ENCODE results near the gene SNRNP27. TPM values are rescaled to one million over a fixed set of nuclear protein-coding genes. Genes with fewer than 3 reads are reported as not detected.
"Not testable (repeated sequence)": the region's sequence is repeated elsewhere in the genome, so short reads cannot be mapped to it uniquely, and the experiment has no call there.

SNRNP27 gene, protein sequence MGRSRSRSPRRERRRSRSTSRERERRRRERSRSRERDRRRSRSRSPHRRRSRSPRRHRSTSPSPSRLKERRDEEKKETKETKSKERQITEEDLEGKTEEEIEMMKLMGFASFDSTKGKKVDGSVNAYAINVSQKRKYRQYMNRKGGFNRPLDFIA
- 34.8 TPM for total RNA-seq

DNA sequence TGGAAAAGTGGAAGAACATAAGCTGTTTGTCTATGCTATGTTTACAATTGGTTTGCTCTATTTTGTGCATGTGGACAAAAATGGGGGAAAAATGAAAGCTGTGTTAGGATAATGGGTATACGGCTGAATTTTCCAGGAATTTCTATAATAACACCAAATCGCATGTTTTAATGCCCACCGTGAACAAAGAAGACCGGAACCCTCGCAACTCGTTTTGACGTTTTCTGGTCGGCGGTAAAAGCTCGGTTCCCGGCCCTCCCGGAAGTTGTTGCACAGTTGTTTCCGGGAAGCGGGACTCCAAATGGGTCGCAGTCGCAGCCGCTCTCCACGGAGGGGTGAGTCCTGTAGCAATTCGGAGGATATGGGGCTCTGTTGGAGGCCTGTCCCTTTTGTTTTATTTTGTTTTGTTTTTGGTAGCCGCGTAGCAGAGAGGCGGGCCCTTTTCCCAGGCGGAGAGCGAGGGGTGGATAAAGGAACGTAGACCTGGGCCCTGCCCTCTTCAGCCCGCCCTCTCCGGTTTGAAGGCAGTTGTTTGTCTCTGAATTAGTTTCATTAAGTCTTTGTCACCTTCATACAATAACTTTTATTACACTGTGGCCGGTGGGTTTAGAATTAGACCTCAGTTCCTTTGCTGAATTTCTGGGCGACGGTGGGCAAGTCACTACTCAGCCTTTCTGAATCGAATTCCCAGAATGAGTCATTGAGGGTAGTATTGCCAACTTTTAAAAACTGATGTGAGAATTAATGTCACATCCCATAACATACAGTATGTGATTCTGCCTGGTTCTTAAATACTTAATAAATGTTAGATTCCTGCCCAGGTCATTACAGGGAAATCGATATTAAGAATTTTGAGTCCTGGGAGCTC, at the start of gene SNRNP27:
SNRNP27 (plus strand) TSS at position 273 of the 868 bp plus-strand sequence; CDS start at position 302, 29 bp downstream.
- peak; percentile 86 for DNase-seq (ENCODE audit: low spot score)

DNA sequence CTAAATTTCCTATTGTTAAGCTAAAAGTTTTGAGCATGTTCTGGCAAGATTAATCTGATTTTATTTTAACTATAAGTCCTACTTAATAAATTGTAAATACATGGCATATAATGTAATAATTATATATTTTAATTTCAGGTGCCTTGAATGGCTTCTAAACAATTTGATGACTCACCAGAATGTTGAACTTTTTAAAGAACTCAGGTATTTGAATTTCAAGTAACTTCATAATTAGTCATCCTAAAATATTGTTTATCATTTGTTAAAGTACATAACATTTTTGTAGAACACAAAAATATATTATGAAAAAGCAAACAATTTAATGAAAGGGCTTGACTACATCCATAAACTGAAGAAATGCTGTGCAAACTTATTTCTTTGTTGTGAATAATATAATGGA, 49.8 kb upstream of the SNRNP27 start:
- no peak for DNase-seq (ENCODE audit: low spot score)

DNA sequence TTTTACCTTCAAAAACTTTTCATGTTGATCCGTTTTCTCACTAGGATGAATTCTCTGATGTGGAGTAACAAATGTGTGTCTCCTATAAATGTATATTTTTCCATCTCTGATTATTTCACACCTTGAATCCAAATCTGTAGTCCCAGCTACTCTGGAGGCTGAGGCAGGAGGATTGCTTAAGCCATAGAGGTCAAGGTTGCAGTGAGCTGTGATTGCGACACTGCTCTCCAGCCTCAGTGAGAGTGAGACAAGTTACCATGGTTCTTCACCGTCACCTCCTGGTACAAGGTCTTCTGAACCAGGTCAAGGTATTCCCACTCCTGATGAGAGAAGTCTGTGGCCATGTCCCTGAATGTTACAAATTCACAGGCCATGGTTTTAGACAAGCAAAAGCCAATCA, 49.2 kb upstream of the SNRNP27 start:
- no peak for DNase-seq (ENCODE audit: low spot score)

DNA sequence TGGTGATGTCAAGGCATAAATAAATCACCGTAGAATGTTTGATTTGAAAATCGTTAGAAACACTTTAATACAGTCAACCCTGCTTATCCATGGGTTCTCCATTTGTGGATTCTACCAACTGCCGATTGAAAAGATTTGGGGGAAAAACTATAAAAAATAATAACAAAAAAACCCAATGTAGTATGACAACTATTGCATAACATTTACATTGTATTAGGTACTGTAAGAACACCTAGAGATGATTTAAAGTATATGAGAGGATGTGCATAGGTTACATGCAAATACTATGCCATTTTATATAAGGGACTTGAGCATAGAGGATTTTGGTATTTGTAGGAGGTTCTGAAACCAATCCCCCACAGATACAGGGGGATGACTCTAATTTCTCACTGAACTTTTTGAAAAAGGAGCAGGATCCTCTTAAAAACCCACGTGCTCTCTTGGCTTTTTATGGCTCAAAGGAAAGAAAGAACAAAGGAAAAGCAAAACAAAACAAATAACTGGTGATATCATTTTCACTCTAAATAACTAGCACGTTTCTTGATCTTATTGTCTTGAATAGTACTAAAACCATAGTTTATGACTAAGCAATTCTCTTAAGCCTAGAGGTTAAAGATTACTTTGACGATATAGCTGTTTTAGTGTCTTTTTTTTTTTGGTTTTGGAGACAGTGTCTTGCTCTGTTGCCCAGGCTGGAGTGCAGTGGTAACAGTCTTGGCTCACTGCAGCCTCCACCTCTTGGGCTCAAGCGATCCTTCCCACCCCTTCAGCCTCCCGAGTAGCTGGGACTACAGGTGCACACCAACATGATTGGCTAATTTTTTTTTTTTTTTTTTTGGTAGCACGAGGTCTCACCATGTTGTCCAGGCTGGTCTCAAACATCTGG, 47.3 kb upstream of the SNRNP27 start:
- DNase-seq (ENCODE audit: low spot score) = no peak

DNA sequence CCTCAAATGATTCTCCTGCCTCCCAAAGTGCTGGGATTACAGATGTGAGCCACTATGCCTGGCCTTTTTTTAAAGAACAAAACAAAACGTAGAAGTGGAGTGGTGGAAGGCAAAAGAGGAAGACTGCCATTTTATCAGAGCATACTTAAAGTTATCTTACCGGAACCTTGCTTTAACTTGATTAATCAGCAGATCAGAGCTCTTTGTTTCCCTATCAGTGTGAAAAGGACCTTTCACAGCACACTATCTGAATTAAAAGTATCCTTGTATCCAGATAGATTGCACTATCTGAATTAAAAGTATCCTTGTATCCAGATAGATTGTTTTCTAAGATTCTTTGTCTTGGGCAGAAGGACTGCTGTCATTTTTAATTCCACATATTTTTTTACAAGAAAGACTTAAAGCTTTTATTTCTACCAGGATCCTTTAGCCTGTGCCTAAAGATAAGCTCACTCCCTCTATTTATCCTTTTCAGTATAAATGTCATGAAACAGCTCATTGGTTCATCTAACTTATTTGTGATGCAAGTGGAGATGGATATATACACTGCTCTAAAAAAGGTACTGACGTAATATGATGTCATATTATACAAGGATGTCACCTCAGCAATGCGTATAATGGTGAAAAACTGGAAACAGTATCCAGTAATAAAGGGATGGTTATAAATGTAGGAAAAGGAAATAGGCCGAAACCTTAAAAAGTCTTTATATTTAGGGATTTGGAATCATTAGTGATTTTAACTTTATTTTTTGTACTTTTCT, 46.5 kb upstream of the SNRNP27 start:
- DNase-seq (ENCODE audit: low spot score) = no peak

DNA sequence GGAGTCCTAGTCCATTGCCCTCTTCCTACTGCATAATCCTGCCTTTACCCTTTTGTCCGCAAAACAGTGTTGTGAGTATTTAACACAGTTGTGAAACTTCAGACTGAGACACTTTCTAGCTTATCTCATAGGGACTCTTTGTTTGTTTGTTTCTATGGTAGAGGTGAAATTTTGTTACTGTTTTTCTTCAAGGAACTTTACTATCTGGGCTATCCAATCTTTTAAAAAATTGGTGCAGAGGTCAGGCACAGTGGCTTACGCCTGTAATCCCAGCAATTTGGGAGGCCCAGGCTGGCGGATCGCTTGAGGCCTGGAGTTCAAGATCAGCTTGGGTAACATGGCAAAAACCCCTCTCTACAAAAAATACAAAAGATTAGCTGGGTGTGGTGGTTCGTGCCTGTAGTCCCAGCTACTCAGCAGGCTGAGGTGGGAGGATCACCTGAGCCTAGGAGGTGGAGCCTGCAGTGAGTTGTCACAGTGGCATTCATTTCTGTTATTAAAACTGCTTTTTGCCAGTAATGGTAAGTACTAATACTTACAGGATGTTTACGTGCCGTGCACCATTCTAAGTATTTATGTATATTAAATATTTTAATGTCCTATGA, 45.5 kb upstream of the SNRNP27 start:
- no peak for DNase-seq (ENCODE audit: low spot score)

DNA sequence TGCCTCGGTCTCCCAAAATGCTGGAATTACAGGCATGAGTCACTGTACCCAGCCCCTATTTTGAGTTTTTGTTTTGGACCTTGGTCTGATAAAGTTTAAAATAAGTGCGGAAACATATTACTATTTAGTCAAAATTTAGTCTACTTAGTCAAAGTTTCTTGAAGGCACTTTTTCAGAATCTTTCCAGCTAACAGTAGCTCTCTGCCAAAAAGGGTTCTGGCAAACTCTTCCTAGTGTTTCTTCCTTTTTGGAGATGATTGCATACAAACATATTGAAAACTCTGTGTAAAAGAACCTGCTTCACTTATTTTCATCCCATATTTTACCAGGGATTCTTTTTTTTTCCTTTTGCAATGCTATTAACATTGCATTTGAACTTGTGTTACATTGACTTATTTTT, 35.5 kb upstream of the SNRNP27 start:
- no peak for DNase-seq (ENCODE audit: low spot score)

DNA sequence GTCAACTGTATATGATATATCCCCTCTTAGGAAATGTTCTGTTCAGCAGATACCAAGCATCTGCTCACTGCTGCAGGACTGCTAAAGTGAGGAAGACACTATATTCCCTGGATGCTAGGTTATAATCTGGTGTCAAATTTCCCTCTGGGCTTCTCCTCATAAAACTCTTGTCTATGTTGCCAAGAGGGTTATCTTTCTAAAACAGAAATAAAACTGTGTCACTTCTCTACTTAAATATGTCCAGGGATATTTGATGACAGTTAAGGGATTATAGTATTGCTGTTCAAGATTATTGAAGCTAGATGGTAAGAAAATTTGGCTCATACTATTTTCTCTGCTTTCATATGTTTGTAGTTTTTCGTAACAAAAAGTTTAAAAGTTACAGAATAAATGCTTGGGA, 30.5 kb upstream of the SNRNP27 start:
- DNase-seq (ENCODE audit: low spot score) = no peak

DNA sequence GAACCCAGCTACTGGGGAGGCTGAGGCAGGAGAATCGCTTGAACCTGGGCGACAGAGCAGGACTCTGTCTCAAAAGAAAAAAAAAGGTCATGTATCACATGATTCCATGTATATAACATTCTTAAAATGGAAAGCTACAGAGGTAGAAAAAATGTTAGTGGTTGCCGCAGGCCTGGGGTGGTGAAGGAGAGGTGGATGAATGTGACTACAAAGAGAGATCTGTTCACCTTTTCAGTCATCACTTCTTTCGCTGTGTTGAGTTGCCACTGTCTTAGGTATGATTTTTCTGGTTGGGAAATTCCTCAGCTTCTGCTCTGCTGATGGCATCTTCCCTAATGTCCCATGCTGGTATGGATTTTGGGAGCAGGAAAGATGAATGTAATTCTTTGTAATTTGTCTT, 5.3 kb upstream of the SNRNP27 start:
- DNase-seq (ENCODE audit: low spot score) = no peak

DNA sequence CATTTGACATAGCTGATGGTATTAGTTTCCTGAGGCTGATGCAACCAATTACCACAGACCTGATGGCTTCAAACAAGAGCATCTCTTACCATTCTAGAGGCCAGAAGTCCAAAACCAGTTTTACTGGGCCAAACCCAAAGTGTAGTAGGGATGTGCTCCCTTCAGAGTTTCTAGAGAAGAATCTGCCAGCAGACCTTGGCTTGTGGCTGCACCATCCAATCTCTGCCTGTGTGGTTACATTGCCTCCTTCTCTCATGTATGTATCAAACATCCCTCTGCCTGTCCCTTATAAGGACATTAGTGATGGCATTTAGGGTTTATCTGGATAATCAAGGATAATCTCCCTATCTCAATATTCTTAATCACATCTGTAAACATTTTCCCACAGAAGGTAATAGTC, 4.5 kb upstream of the SNRNP27 start:
- DNase-seq (ENCODE audit: low spot score) = no peak

DNA sequence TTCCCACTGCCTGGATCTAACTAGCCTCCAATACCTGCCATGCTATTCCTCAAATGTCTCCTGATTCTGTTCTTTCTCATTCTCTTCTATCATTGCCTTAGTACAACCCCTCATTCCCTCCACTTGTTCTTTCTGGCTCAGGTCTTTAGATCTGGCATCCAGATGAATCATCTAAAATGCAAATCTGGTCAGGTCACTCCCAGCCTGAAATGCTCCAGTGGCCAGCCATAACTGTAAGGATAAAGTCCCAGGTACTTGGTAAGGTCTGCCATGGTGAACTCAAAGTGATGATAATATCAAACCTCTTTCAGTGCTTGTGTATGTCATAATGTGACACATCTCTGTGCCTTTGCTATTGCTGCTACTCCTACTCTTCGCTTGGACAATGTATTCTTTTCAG, 2.9 kb upstream of the SNRNP27 start:
- DNase-seq (ENCODE audit: low spot score) = no peak

DNA sequence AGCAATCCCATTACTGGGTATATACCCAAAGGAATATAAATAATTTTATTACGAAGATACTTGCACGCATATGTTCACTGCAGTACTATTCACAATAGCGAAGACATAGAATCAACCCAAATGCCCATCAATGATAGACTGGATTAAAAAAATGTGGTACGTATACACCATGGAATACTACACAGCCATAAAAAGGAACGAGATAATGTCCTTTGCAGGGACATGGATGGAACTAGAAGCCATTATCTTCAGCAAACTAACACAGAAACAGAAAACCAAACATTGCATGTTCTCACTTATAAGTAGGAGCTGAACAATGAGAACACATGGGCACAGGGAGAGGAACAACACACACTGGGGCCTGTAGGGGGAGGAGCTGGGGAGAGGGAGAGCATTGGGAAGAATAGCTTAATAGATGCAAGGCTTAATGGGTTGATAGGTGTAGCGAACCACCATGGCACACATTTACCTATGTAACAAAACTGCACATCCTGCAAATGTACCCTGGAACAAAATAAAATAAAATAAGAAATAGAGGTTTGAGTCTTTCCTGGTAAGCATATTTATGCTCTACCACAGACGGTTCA, 825 bp upstream of the SNRNP27 start:
- DNase-seq (ENCODE audit: low spot score) = not testable (repeated sequence)

DNA sequence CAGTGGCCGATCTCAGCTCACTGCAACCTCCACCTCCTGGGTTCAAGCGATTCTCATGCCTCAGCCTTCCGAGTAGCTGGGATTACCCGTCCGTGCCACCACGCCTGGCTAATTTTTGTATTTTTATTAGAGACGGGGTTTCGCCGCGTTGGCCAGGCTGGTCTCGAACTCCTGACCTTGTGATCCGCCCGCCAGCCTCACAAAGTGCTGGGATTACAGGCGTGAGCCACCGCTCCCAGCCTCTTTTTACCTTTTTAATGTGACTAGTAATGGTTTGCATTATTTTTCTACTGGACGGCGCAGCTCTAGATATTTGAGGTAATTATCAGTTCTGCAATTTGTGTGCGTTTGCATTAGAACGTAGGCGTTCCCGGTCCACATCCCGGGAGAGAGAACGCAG, 981 bp downstream of the SNRNP27 start:
- not testable (repeated sequence) for DNase-seq (ENCODE audit: low spot score)

DNA sequence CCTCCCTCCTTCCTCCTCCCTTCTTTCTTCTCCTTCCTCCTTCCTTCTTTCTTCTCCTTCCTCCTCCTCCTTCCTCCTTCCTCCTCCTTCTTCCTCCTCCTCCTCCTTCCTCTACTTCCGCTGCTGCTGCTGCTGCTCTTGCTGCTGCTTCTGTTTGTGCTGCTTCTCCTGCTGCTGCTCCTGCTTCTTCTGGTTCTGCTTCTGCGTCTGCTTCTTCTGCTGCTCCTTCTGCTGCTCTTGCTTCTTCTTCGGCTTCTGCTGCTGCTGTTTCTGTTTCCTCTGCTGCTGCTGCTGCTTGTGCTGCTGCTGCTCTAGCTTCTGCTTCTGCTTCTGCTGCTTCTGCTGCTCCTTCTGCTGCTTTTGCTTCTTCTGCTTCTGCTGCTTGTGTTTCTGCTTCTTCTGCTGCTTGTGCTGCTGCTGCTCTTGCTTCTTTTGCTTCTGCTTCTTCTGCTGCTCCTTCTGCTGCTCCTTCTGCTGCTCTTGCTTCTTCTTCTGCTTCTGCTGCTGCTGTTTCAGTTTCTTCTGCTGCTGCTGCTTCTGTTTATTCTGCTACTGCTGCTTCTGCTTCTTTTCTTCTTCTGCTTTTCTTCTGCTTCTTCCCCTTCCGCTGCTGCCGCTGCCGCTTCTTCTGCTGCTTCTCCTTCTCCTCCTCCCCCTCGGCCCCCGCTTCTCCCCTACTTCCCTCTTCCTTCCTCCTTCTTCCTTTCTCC, 8.6 kb downstream of the SNRNP27 start:
- DNase-seq (ENCODE audit: low spot score) = no peak

DNA sequence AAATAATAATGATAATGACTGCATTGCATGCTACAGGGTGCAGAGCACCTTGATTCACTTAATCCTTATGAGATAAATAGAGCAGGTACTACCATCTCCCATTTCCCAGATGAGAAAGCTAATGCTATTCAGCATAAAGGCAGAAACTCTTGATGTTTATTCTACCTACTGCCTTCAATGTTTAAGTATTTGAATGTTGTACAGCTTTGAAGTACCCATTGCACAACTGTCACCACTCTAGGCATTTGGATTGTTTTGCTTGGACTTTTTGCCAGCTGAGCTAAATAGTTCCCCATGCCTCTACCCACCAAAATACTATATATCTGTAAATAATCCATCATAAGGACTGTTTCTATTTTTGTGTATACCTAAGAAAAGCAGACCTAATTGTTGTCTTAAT, 13.5 kb downstream of the SNRNP27 start:
- no peak for DNase-seq (ENCODE audit: low spot score)

DNA sequence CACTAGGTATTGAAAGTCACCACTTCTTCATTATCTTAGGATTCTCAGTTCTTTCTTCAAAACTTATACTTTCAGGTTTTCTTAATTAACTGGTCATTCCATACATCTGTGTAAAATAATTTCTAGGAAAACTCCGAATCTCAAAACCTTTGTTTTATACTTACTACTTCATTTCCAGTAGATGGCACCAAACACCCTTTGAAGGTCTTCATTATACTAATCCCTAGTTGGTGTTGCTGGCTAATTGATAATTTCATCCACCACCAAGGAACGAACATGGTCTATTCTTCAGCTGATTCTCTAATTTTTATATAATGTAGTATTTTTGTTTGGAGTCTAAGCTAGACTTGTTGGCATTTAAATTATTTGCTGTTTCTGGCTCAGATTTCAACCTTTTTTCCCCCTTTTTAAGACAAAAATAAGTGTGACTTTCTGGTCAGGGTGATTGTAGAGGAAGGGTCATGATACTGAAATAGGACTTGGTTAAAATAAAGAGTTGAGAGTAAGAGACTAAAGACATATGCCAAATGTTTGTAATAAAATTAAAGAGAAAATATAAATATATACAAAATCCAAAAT, 18.3 kb downstream of the SNRNP27 start:
- DNase-seq (ENCODE audit: low spot score) = no peak

DNA sequence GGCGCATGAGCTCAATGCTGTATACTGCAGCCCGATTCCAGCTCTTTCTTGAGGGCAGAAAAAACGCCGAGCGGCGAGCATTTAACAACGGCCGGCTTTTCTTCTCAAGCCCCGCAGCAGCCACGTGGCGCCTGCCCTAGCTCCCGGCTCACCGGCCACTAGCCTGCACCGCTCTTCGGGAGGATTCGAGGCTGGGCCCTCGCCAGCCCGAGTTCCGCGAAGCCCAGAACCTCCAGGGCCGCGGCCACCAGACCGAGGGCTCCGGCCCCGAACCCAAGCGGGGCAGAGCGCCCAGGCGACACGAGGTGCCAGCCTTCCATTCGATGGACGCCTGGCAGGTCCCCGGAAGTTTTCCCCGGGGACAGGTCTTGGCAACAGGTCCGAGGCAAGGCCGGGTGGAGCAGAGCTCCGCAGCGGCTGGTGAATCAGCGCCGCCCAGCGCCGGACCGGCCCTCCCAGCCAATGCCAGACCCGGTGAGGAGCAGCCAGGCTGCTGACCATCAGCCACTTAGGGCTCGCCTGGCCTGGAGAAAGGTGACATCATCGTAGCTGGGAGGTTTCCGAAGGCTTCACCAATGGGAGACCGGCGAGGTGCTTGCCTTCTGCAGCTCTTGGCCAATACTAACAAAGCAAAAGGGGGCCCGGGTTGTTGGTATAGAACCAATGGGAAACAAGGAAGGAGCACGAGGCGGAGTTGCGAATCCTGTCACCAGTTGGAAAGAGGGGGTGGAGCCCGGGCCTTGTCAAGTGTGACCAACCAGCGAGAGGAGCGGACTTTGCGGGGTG, 20.6 kb downstream of the SNRNP27 start:
- peak; percentile 100 for DNase-seq (ENCODE audit: low spot score)

DNA sequence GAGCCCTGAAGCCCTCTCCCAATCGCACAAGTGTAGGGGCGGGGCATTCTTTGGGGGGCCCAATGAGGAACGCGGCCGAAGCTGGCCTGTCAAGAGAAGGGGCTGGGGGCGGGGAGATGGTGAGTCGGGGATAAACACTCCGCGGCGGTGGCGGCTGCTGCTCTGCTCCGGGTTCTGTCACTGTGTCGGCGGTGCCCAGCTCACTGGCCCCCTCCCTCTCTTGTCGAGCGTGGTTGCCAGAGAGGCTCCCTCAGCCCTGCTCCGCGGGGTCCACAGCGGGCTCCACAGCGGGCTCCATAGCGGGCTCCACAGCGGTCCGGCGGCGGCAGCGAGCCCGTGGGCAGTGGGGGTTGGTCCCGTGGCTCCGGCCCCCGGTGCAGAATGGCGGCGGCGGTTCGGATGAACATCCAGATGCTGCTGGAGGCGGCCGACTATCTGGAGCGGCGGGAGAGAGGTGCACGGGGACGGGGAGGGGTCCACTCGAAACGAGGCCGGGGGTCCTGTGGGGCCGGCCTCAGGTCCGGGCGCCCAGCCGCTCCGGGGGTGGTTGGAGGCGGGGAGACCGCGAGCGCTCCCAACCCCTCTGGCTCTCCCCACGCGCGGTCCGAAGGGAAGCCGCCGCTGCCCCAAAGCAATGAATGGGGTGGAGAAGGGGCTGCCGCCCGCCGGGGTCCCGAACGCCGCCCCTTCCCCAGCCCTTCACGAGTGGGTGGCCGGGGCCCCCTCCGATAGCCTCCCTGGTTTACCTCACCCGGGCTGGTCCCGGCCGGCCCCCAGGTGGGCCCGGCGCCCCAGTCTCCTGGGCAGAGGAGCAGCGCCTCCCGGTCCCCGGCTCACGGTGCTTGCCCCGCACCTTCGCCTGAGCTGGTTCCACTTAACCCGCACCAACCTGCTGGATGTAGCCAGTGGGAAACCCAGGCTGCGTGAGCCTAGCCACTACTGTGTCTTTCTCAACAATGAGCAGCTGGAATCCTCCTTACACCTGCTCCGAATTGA, 21.5 kb downstream of the SNRNP27 start, which contains the start of gene MXD1:
MXD1 (plus strand) TSS at position 160 of the 996 bp plus-strand sequence; CDS start at position 382, 222 bp downstream.
- DNase-seq (ENCODE audit: low spot score) = no peak

All from ureter (tissue), 1 donor.